GM21367 (cell line): ENCODE data around the gene NUMA1.

ENCODE experiments used
- ATAC-seq: cut with Tn5 transposase; IDR thresholded peaks from one replicate; pipeline ENCODE4 v1.9.1; 2021; ENCODE audit not compliant: unreplicated experiment

The NUMA1 gene

GRCh38 chr11:72066855-72067254 is 13.5 kb downstream of the NUMA1 start:
- no peak for ATAC-seq

- ATAC-seq, result no peak
Measured at GRCh38 chr11:72061739-72062396, 18.5 kb downstream of the NUMA1 start.

GRCh38 chr11:72058416-72059034 is 21.8 kb downstream of the NUMA1 start:
- no peak for ATAC-seq

GRCh38 chr11:72048766-72049460 is 31.4 kb downstream of the NUMA1 start:
- ATAC-seq, result no peak

- ATAC-seq, result no peak
Measured at GRCh38 chr11:72045849-72046248, 34.5 kb downstream of the NUMA1 start.

- ATAC-seq, result no peak
Measured at GRCh38 chr11:72042064-72042745, 38.1 kb downstream of the NUMA1 start.

GRCh38 chr11:72041364-72042063 is 38.8 kb downstream of the NUMA1 start:
- no peak for ATAC-seq

GRCh38 chr11:72040491-72041363 is 39.6 kb downstream of the NUMA1 start:
- ATAC-seq, result no peak

GRCh38 chr11:72039856-72040401 is 40.4 kb downstream of the NUMA1 start:
- no peak for ATAC-seq

- no peak for ATAC-seq
Measured at GRCh38 chr11:72039031-72039855, 41.1 kb downstream of the NUMA1 start.

GRCh38 chr11:72038491-72038890 is 41.9 kb downstream of the NUMA1 start:
- no peak for ATAC-seq

GRCh38 chr11:72037554-72038311 is 42.6 kb downstream of the NUMA1 start:
- ATAC-seq, result no peak

GRCh38 chr11:72036687-72037086 is 43.7 kb downstream of the NUMA1 start:
- ATAC-seq, result no peak

- ATAC-seq, result no peak
Measured at GRCh38 chr11:72030472-72031045, 49.8 kb downstream of the NUMA1 start.

GRCh38 chr11:72026090-72026489 is 54.3 kb downstream of the NUMA1 start:
- ATAC-seq, result no peak

- ATAC-seq, result no peak
Measured at GRCh38 chr11:72024069-72024754, 56.1 kb downstream of the NUMA1 start.

GRCh38 chr11:72023335-72023734 is 57.0 kb downstream of the NUMA1 start:
- no peak for ATAC-seq
